Sciatic nerve (tissue), 2 donors: ENCODE data around the gene PRR7. TPM values are rescaled to one million over a fixed set of nuclear protein-coding genes. Genes with fewer than 3 reads are reported as not detected.

Source experiments
- ATAC-seq: fragments of 200-7000 bp; cut with Tn5 transposase; one replicate; pipeline ENCODE4 v1.9.1; 2020; ENCODE audit warnings: mild to moderate bottlenecking, moderate library complexity
- DNase-seq: peaks from one replicate; pipeline ENCODE4 v3.0.0-alpha.2; 2020; ENCODE audit warnings: low spot score
- intact Hi-C: fragments of 100-400 bp; cut with DNase I; formaldehyde crosslinking; loops from one replicate; pipeline ENCODE4 v1.14.2; 2022
- total RNA-seq: library from RNA; stranded (reverse); fragmentation: NEBNext Ultra II Directional; extraction: Animal tissue kit (Norgen Biotek cat#: 25700); gene quantifications from one replicate; pipeline ENCODE4 v1.2.1, GENCODE V29; 2021
- donor health status: DM: no; HTN: no; CAD: no.
- donor health status: DM: no; HTN: no; CAD: no.

Gene PRR7
- total RNA-seq, 1 donor from 2014 or later, result 8.2 TPM

- intact Hi-C loops, result no loop called here
- peak; percentile 61 for ATAC-seq
- peak; percentile 76 for DNase-seq
These were observed 1.1 kb downstream of the PRR7 start for GRCh38 chr5:177447611-177448243.

- intact Hi-C loops, result no loop called here
- ATAC-seq, result no peak
- DNase-seq, result no peak
These were observed 1.8 kb downstream of the PRR7 start for GRCh38 chr5:177448244-177448950.

GRCh38 chr5:177449140-177450061, 2.8 kb downstream of the PRR7 start:
- ATAC-seq (no peak), DNase-seq (no peak)
- intact Hi-C loops, result no loop called here

GRCh38 chr5:177450667-177451424, 4.2 kb downstream of the PRR7 start:
- ATAC-seq, result no peak
- intact Hi-C loops, result no loop called here
- DNase-seq, result no peak

GRCh38 chr5:177452688-177453638, 6.3 kb downstream of the PRR7 start:
- DNase-seq (no peak), ATAC-seq (no peak)
- intact Hi-C loops, result no loop called here

- ATAC-seq (peak; percentile 7), DNase-seq (peak; percentile 78)
- intact Hi-C loops, result no loop called here
These were observed 7.3 kb downstream of the PRR7 start for GRCh38 chr5:177453852-177454396.

GRCh38 chr5:177454397-177455035, 7.9 kb downstream of the PRR7 start:
- DNase-seq, result peak; percentile 96
- intact Hi-C loops, result loop anchor here (5.0 kb wide), 1 partner anchor 52 kb away; the partner anchor contains the start of gene PFN3
- peak; percentile 69 for ATAC-seq

GRCh38 chr5:177455036-177455660, 8.5 kb downstream of the PRR7 start:
- peak; percentile 11 for ATAC-seq
- intact Hi-C loops, result loop anchor here (5.0 kb wide), 1 partner anchor 53 kb away; the partner anchor contains the start of gene PFN3
- DNase-seq, result peak; percentile 86

GRCh38 chr5:177455661-177456590, 9.3 kb downstream of the PRR7 start:
- intact Hi-C loops, result loop anchor here (5.0 kb wide), 1 partner anchor 54 kb away; the partner anchor contains the start of gene PFN3
- DNase-seq (peak; percentile 96), ATAC-seq (peak; percentile 74)

- DNase-seq (no peak), ATAC-seq (peak; percentile 3)
- intact Hi-C loops, result loop anchor here (5.0 kb wide), 1 partner anchor 54 kb away; the partner anchor contains the start of gene PFN3
These were observed 10.0 kb downstream of the PRR7 start for GRCh38 chr5:177456591-177456964.

- peak; percentile 73 for ATAC-seq
- intact Hi-C loops, result loop anchor here (5.0 kb wide), 1 partner anchor 55 kb away; the partner anchor contains the start of gene PFN3
- no peak for DNase-seq
These were observed 10.6 kb downstream of the PRR7 start for GRCh38 chr5:177456976-177457851.

GRCh38 chr5:177457852-177458681, 11.5 kb downstream of the PRR7 start:
- ATAC-seq, result no peak
- DNase-seq, result no peak
- intact Hi-C loops, result loop anchor here (5.0 kb wide), 1 partner anchor 56 kb away; the partner anchor contains the start of gene PFN3

GRCh38 chr5:177458912-177459350, 12.3 kb downstream of the PRR7 start:
- intact Hi-C loops, result loop anchor here (5.0 kb wide), 1 partner anchor 57 kb away; the partner anchor contains the start of gene PFN3
- no peak for DNase-seq
- no peak for ATAC-seq
